Stimulated activated CD8-positive, alpha-beta memory T cell treated with anti-CD3 and anti-CD28 coated beads, Interleukin-4, amount 100 ng/mL, for 4 hours (primary cell): ENCODE results near the gene EPHB2.

Experiments used
- DNase-seq, 2 donors: peaks; one replicate each; pipeline ENCODE4 v3.0.0-alpha.2; 2020; ENCODE audit warnings: low read depth in 2 of 2, low spot score in 1 of 2

The EPHB2 gene

GRCh38 chr1:22876359-22877111 is 165.9 kb downstream of the EPHB2 start:
- DNase-seq: no peak

DNA sequence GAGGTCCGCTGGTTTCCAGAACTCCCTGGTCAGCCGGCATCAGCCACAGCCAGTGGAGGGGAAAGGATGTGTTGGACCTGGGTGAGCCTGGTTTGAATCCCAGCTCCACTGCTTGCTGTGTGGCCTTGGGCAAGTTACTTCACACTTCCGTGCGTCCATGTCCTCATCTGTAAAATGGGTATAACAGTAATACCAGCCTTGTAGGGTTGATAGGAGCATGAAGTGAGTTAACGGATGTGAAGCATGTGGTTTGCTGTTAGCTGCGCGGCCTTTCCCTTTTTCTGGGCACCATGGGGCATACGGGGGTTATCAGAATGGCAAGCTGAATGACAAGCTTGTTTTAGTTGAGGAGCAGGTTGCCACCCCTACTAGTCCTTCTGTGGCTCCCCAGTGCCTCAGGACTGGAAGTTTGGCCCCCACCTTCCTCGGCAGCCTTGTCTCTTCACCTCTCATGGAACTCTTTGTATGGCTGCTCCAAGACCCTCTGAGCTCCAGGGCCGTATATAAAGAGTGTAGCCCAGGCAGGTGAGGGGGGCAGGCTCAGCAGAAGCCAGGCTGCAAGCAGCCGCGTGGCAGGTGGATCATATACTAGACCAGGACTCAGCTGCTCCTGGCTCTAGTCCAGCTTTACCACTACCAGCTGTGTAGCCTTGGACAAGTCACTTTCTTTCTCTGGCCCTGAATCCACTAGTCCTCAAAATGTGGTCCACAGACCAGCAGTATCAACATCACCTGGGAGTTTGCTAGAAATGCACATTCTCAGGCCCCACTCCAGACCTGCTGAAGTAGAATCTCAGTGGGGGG is 166.7 kb downstream of the EPHB2 start:
- no peak for DNase-seq

DNA sequence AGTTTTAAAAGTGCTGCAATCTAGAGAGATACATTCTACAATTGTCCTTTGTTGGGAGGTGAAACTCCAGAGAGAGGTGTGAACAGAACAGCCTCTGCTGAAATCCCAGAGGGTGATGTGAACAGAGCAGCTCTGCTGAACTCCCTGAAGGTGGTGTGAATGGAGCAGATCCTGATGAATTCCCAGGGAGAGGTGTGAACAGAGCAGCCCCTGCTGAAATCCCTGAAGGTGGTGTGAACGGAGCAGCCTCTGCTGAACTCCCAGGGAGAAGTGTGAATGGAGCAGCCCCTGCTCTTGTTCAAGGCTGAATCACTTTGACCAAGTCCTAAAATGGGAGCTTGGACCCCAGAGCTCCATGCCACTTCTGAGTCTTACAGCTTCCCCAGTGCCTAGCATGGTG is 167.3 kb downstream of the EPHB2 start:
- DNase-seq: no peak

DNA sequence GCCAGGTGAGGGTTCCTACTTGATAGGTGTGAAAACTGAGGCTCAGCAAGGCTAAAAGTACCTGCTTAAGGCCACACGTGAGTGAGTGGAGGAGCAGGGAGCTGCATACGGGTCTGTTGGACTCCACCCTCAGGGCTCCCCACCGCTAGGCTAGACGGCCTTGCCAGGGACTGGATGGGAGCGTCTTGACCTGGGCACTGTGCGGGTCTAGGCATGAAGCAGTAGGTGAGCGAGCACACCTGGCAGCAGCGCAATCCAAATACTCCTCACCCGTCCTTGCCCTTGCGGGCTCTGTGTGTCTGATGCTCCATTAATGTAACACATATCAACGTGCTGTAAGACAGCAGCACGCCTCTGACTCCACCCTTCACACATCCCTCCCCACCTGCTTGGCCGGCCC is 168.0 kb downstream of the EPHB2 start:
- DNase-seq: no peak

DNA sequence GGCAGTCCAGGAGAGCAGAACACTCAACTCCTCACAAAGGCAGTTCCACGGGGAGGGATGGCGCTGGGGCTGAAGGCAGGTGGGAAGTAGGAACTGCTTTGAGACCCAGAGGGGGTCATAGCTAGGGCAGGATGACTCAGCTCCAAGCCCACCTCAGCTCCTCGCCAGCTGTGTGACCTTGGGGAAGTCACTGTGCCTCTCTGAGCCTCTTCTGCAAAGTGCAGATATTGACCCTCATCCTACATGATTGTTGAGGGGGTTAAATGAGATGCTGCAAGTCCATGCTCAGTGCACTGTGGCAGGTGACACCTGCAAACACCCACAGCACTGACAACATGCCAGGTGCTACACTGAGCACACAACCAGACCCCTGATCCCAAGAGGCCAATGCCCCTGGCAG is 168.8 kb downstream of the EPHB2 start:
- no peak for DNase-seq

DNA sequence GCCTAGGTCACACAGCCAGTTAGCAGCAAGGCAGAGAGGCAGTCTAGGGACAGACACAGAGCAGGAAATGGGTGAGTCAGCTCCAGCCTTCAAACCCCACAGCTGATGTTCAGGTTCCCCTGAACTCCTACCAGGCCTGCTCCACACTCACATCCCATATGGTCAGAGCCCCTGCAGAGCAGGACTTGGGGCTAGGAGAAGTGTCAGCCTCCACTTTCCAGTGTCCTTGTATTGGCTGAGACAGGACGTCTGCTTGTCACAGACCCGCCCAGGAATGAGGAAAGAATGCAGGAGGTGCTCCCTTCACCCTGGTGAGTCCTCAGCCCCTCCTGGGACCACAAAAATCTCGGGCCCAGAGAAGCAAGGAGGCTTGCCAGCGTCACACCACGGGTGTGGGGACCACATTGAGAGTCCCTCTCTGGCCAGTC is 169.5 kb downstream of the EPHB2 start:
- no peak for DNase-seq

DNA sequence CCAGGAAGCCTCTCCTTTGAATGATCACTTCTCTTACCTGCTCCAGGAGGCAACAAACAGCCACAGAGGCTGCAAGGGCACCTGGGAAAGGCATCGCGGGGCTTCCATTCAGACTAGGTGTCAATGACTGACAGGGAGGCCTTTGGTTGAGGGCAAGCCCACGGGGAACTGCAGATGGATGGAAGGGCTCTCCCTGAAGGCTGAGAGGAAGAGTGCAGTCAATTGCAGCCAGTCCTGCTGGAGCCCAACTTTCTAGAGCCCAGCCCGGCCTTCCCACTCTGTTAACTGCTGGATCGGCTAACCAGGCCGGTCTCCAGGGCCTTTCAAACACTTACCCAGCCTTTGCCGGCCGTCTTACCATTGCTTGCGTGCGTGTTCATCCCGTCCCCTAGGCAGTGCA is 172.8 kb downstream of the EPHB2 start:
- no peak for DNase-seq

DNA sequence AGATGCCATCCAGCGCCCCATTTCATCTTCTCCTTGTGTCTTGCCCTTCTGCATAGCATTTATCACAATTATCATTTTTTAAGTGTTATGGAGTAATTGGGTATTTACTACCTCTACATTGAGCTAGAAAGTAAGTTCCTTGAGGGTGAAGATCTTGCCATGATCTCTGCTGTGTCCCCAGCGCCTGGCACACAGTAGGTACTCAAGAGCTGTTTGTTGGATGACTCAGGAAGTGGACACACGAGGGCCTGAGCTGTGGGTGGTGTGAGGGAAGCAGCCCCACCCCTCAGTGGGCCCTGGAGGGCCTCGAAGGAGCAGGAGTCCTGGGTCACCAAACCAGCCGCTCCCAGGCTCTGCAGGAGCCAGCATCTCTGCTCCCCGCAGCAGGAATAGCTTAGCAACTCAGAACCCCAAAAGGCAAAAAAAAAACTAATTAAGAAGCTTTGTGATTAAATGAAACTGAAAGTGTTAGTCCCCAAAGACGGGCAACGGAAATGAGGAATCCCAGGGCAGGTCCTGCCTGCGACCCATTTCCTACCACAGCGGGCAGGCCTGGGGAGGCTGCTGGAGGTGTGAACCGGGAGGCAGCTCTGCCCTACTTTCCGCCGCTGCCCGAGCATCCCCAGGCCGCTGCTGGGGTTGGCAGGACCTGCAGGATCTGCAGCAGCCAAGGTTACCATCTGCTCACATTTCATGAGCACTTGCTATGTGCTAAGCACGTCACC is 174.3 kb downstream of the EPHB2 start:
- no peak for DNase-seq

GRCh38 chr1:22886211-22886610 is 175.6 kb downstream of the EPHB2 start:
- DNase-seq: no peak

DNA sequence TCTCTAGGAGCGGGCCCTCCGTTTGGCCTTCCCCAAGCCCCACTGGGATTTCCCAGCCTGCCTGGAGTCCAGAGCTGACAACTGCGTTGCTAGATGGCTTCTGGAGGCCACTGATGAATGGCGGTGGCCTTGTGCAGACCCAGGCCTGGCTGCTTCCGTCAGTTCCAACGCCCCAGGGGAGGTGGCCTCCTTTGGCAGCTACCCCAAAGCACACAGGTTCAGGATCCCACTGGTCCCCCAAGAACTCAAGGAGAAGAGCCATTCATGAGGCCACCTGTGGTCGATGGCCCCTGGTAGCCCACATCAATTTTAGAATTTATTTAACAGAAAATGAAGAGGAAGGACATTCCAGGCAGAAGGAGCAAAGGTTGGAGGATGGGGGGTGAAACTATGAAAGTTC is 176.9 kb downstream of the EPHB2 start:
- DNase-seq: no peak

DNA sequence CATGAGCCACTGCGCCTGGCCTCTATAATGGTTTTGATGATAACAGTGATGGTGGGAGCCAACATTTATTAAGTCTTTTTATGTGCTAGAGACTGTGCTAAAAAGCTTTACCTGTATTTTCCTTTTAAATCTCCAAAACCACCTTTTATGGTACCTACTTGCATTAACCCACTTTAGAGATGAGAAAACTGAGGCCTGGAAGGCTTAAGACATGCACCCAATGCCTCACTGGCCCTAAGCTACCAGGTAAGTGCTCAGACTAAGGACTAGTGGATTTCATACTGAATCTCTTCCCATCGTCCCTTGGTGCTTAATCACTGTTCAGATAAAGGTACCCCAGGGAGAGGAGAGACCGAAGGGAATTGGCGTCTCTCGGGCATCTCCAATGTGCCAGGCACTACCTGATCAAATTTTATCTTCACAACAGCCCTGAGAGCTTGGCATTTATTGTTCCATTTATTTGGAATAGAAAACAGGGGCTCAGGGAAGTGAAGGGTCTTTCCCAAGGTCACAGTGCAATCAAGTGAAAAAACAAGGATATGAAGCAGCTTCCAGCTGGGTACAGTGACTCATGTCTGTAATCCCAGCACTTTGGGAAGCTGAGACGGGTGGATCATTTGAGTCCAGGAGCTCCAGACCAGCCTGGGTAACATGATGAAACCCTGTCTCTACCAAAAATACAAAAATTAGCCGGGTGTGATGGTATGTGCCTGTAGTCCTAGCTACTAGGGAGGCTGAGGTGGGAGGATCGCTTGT is 177.9 kb downstream of the EPHB2 start:
- no peak for DNase-seq

DNA sequence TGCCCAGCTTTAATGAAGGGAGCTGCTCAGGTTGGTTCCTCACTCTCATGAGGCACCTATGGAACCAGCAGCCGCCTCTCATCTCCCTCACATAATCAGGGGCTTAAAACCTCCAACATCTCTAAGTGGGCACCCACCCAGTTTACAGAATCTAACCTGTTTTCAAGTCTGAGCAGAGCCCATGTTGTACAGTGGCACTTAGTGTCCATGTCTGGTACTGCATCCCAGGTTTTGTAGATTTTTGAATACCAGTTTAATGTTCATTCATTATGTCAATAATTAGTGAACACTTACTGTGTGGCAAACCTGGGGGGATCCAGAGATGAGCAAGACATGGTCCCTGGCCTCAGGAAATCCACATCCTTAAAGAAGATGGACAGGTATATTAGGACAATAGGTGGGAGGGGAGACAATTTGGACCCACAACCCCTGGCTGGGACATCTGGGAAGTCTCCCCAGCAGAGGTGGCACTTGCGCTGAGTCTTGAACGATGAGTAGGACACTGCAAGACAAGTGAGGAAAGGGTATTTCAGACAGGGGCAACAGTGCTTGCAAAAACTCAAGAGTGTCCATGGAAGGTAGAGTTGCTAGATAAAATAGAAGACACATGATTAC is 178.7 kb downstream of the EPHB2 start:
- no peak for DNase-seq

GRCh38 chr1:22892789-22893188 is 182.2 kb downstream of the EPHB2 start:
- DNase-seq: no peak

DNA sequence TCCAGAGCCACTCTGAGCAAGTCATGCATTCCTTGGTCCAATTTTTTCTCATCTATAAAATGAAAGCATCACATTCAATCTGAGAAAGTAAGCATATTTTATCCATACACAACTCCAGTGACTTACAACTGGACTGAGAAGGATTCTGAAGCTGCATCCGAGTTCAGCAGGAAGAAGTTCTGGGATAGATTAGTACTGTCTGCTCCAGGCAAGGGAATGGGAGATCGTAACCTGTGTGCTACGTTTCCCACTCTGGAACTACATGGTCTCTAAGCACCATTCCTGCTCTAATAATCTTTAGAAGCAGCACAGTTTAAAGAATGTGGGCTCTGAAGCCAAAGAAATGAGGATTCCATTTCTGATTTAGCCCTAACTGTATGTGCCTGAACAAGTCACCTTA is 182.7 kb downstream of the EPHB2 start:
- DNase-seq: no peak

- no peak for DNase-seq
Observed at GRCh38 chr1:22895357-22895756, 184.7 kb downstream of the EPHB2 start.

- DNase-seq: no peak
Observed at GRCh38 chr1:22896184-22896583, 185.5 kb downstream of the EPHB2 start.

- DNase-seq: no peak
Observed at GRCh38 chr1:22900451-22900850, 189.8 kb downstream of the EPHB2 start.

DNA sequence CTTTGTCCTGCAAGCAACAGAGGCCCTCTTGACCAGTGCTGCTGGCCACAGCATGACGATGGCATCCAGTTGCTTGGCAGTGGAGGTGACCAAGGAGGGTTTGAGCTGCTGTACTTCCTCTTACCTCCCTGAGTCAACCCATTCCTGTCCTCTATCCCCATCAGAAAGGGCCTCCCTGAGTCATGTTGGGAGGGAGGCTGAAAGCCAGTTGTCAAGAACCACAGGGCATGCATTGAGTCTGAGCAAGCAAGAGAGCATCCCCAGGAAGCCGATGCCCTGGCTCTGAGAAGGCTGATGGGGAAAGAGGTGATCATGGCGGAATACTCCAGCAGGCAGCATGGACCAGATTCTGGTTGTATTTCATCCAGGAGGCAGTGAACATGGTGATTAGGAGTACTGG is 192.5 kb downstream of the EPHB2 start:
- no peak for DNase-seq

DNA sequence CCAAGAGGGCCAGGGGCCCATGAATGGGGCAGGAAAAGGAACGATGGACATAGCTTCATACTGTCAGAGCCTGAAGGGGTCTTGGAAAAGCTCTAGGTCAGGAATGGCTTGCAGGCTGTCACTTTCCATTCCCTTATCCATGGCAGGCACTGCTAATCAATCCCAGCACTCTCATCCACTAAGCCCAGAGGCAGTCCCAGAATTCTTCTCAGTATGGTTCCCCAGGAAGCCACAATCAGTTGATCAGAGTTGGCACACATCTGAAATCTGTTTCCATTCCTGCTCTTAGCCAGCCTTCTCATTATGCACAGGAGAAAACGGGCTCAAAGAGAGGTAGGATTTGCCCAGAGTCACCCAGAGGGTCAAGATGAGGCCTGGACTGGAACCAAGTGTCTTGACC is 196.3 kb downstream of the EPHB2 start:
- no peak for DNase-seq

GRCh38 chr1:22907528-22907927 is 196.9 kb downstream of the EPHB2 start:
- DNase-seq: no peak

- no peak for DNase-seq
Observed at GRCh38 chr1:22908880-22909426, 198.3 kb downstream of the EPHB2 start.
